GM23338 (cell line): Measurements from ENCODE around the gene TRPM3. TPM values are rescaled to one million over a fixed set of nuclear protein-coding genes. Genes with fewer than 3 reads are reported as not detected.

Experiments
- ATAC-seq: fragments of 200-7000 bp; cut with Tn5 transposase; 3 replicates; pipeline ENCODE4 v1.9.1; 2020
- DNase-seq: peaks from one replicate; pipeline ENCODE4 v3.0.0-alpha.2; 2015; ENCODE audit warnings: low spot score
- H2AFZ ChIP-seq: fragments of 200-600 bp; sonication (generic); 2 replicates; pipeline ENCODE4 v1.8.0; 2016; ENCODE audit warnings: antibody characterized with exemption, mild to moderate bottlenecking, moderate library complexity
- H3F3A ChIP-seq: fragments of 200-600 bp; sonication (generic); replicated peaks from 2 replicates; pipeline ENCODE4 v1.8.0; 2017; ENCODE audit warnings: antibody characterized with exemption, mixed run types, low read depth
- H3K27ac ChIP-seq: fragments of 200-600 bp; sonication (generic); 2 replicates; pipeline ENCODE4 v1.6.1; 2016; ENCODE audit warnings: low read depth
- H3K27me3 ChIP-seq: fragments of 200-600 bp; sonication (generic); 2 replicates; pipeline ENCODE4 v1.8.0; 2016; ENCODE audit warnings: mild to moderate bottlenecking, mixed run types, moderate library complexity; ENCODE audit not compliant: insufficient read depth
- H3K36me3 ChIP-seq: fragments of 200-600 bp; sonication (generic); 2 replicates; pipeline ENCODE4 v1.8.0; 2016; ENCODE audit warnings: mild to moderate bottlenecking; ENCODE audit not compliant: insufficient read depth
- H3K4me1 ChIP-seq: fragments of 200-600 bp; sonication (generic); 2 replicates; pipeline ENCODE4 v1.8.0; 2016; ENCODE audit warnings: mild to moderate bottlenecking, moderate library complexity; ENCODE audit not compliant: insufficient read depth
- H3K4me2 ChIP-seq: fragments of 200-600 bp; sonication (generic); 2 replicates; pipeline ENCODE4 v1.7.1; 2017; ENCODE audit warnings: mixed run types
- H3K4me3 ChIP-seq: fragments of 200-600 bp; sonication (generic); 2 replicates; pipeline ENCODE4 v1.6.1; 2016; ENCODE audit warnings: mixed run types
- H3K79me2 ChIP-seq: fragments of 200-600 bp; sonication (generic); replicated peaks from 2 replicates; pipeline ENCODE4 v1.8.0; 2017; ENCODE audit warnings: mild to moderate bottlenecking; ENCODE audit not compliant: insufficient read depth
- H3K9me2 ChIP-seq: fragments of 200-600 bp; sonication (generic); 2 replicates; pipeline ENCODE4 v1.8.0; 2017; ENCODE audit not compliant: insufficient read depth
- H4K20me1 ChIP-seq: fragments of 200-600 bp; sonication (generic); replicated peaks from 2 replicates; pipeline ENCODE4 v1.8.0; 2017; ENCODE audit warnings: mild to moderate bottlenecking; ENCODE audit not compliant: insufficient read depth
- H3K27ac Mint-ChIP-seq: 2 replicates; pipeline ENCODE4 v1.8.0; 2020; ENCODE audit warnings: inconsistent platforms, mild to moderate bottlenecking, moderate library complexity, mixed read lengths
- H3K27me3 Mint-ChIP-seq: 3 replicates; pipeline ENCODE4 v1.8.0; 2022; ENCODE audit warnings: low read depth, mild to moderate bottlenecking, moderate library complexity, mixed read lengths, inconsistent platforms; ENCODE audit not compliant: insufficient read depth, poor library complexity
- H3K36me3 Mint-ChIP-seq: 3 replicates; pipeline ENCODE4 v1.8.0; 2021; ENCODE audit warnings: low read depth, mild to moderate bottlenecking, inconsistent platforms, moderate library complexity, mixed read lengths
- H3K4me1 Mint-ChIP-seq: 3 replicates; pipeline ENCODE4 v1.8.0; 2020; ENCODE audit warnings: mild to moderate bottlenecking, inconsistent platforms, mixed read lengths
- H3K4me3 Mint-ChIP-seq: 3 replicates; pipeline ENCODE4 v1.8.0; 2021; ENCODE audit warnings: moderate library complexity, mild to moderate bottlenecking, inconsistent platforms, mixed read lengths
- H3K9me3 Mint-ChIP-seq: 3 replicates; pipeline ENCODE4 v1.8.0; 2020; ENCODE audit warnings: moderate library complexity, mild to moderate bottlenecking, inconsistent platforms, mixed read lengths
- CREB1 ChIP-seq: fragments of 250-450 bp; sonication (Bioruptor Pico); IDR thresholded peaks from 2 replicates; pipeline ENCODE4 v1.5.0; 2020; ENCODE audit warnings: low read depth, mild to moderate bottlenecking, moderate library complexity
- CTCF ChIP-seq, 2 experiments: fragments of 200-600 bp in 1 of 2; sonication (generic) in 1 of 2; conservative IDR thresholded peaks; 2 replicates each; pipeline versions ENCODE4 v1.5.1 to v1.6.1; 2016 to 2017; ENCODE audit warnings: antibody characterized with exemption in 2 of 2, low read depth in 2 of 2, mild to moderate bottlenecking in 2 of 2, moderate library complexity in 1 of 2
- EZH2 ChIP-seq: fragments of 200-600 bp; sonication (generic); IDR thresholded peaks from one replicate; pipeline ENCODE4 v1.8.0; 2017; ENCODE audit warnings: antibody characterized with exemption, mild to moderate bottlenecking, low read depth; ENCODE audit not compliant: unreplicated experiment
- EZH2phosphoT487 ChIP-seq: fragments of 200-600 bp; sonication (generic); IDR thresholded peaks from one replicate; pipeline ENCODE4 v1.8.1; 2018; ENCODE audit warnings: antibody characterized with exemption; ENCODE audit not compliant: unreplicated experiment
- JUNB ChIP-seq: IDR thresholded peaks from one replicate; pipeline ENCODE4 v1.6.1; 2016; ENCODE audit warnings: antibody characterized with exemption; ENCODE audit not compliant: unreplicated experiment
- NANOG ChIP-seq: IDR thresholded peaks from 2 replicates; pipeline ENCODE4 v1.6.1; 2016; ENCODE audit warnings: antibody characterized with exemption, borderline replicate concordance
- POLR2AphosphoS5 ChIP-seq: IDR thresholded peaks from 2 replicates; pipeline ENCODE4 v1.6.1; 2016; ENCODE audit warnings: antibody characterized with exemption, low read depth
- REST ChIP-seq: IDR thresholded peaks from one replicate; pipeline ENCODE4 v1.6.1; 2018; ENCODE audit warnings: antibody characterized with exemption; ENCODE audit not compliant: unreplicated experiment
- STAT1 ChIP-seq: IDR thresholded peaks from one replicate; pipeline ENCODE4 v1.6.1; 2016; ENCODE audit warnings: antibody characterized with exemption; ENCODE audit not compliant: unreplicated experiment
- ZNF114 ChIP-seq: fragments of 250-450 bp; sonication (Bioruptor Pico); IDR thresholded peaks from 2 replicates; pipeline ENCODE4 v1.5.0; 2020; ENCODE audit warnings: mild to moderate bottlenecking, moderate library complexity
- ZNF331 ChIP-seq: fragments of 250-450 bp; sonication (Bioruptor Pico); IDR thresholded peaks from 2 replicates; pipeline ENCODE4 v1.5.0; 2020; ENCODE audit warnings: low read depth, mild to moderate bottlenecking, moderate library complexity
- polyA plus RNA-seq: library from polyadenylated mRNA; unstranded; fragments of >200 nt; fragmentation: Nextera tagmentation; extraction: Ambion mirVana; gene quantifications from 2 replicates; pipeline ENCODE4 v1.2.1, GENCODE V29; 2016
- total RNA-seq: library from RNA; depleted of rRNA; stranded (reverse); fragments of >200 nt; shearing (Covaris generic); gene quantifications from 2 replicates; pipeline ENCODE4 v1.2.3, GENCODE V29; 2014
- TF ChIP-seq, protein P1 (sequence below): IDR thresholded peaks from 2 replicates; pipeline ENCODE4 v1.6.1; 2016; ENCODE audit warnings: antibody characterized with exemption
- TF ChIP-seq, protein P2 (sequence below): fragments of 250-450 bp; sonication (Bioruptor Pico); IDR thresholded peaks from 2 replicates; pipeline ENCODE4 v1.5.0; 2020; ENCODE audit warnings: mild to moderate bottlenecking, moderate library complexity

The TRPM3 gene
- total and polyA plus RNA-seq, 2 experiments from 2014 or later, result 2.8 to 8.2 TPM

- peaks cover 15% of the 10 kb centered on the region for H3K4me1 Mint-ChIP-seq
- Histone ChIP-seq H3K4me1 (no peaks in the 10 kb centered on the region), H3K4me2 (no peak overlapping the region), H3K27ac (no peak overlapping the region), H2AFZ (no peak overlapping the region), H3K9me2 (no peaks in the 10 kb centered on the region; the same call in 1 of the 2 replicates), H3K79me2 (no peaks in the 10 kb centered on the region), H3K4me3 (no peak overlapping the region), H3K27me3 (no peaks in the 10 kb centered on the region), H3K36me3 (no peaks in the 10 kb centered on the region), H4K20me1 (no peaks in the 10 kb centered on the region), H3F3A (no peaks in the 10 kb centered on the region)
- ATAC-seq (no peak), DNase-seq (no peak)
- no peaks in the 10 kb centered on the region for H3K27me3 Mint-ChIP-seq
- H3K9me3 Mint-ChIP-seq, result no peaks in the 10 kb centered on the region
- H3K4me3 Mint-ChIP-seq, result no peak overlapping the region
- TF ChIP-seq, protein P1, sequence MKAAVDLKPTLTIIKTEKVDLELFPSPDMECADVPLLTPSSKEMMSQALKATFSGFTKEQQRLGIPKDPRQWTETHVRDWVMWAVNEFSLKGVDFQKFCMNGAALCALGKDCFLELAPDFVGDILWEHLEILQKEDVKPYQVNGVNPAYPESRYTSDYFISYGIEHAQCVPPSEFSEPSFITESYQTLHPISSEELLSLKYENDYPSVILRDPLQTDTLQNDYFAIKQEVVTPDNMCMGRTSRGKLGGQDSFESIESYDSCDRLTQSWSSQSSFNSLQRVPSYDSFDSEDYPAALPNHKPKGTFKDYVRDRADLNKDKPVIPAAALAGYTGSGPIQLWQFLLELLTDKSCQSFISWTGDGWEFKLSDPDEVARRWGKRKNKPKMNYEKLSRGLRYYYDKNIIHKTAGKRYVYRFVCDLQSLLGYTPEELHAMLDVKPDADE, result no peak
- TF ChIP-seq REST (no peak), STAT1 (no peak), CTCF (conservative IDR thresholded peaks at IDR 0.05; ENCODE audit: low read depth in 2 of 2) (no peak), POLR2AphosphoS5 (no peak), JUNB (no peak), ZNF331 (CRISPR knock-in tag) (no peak), NANOG (no peak), CREB1 (no peak), ZNF114 (CRISPR knock-in tag) (no peak), EZH2phosphoT487 (no peak), EZH2 (no peak)
- TF ChIP-seq, protein P2, sequence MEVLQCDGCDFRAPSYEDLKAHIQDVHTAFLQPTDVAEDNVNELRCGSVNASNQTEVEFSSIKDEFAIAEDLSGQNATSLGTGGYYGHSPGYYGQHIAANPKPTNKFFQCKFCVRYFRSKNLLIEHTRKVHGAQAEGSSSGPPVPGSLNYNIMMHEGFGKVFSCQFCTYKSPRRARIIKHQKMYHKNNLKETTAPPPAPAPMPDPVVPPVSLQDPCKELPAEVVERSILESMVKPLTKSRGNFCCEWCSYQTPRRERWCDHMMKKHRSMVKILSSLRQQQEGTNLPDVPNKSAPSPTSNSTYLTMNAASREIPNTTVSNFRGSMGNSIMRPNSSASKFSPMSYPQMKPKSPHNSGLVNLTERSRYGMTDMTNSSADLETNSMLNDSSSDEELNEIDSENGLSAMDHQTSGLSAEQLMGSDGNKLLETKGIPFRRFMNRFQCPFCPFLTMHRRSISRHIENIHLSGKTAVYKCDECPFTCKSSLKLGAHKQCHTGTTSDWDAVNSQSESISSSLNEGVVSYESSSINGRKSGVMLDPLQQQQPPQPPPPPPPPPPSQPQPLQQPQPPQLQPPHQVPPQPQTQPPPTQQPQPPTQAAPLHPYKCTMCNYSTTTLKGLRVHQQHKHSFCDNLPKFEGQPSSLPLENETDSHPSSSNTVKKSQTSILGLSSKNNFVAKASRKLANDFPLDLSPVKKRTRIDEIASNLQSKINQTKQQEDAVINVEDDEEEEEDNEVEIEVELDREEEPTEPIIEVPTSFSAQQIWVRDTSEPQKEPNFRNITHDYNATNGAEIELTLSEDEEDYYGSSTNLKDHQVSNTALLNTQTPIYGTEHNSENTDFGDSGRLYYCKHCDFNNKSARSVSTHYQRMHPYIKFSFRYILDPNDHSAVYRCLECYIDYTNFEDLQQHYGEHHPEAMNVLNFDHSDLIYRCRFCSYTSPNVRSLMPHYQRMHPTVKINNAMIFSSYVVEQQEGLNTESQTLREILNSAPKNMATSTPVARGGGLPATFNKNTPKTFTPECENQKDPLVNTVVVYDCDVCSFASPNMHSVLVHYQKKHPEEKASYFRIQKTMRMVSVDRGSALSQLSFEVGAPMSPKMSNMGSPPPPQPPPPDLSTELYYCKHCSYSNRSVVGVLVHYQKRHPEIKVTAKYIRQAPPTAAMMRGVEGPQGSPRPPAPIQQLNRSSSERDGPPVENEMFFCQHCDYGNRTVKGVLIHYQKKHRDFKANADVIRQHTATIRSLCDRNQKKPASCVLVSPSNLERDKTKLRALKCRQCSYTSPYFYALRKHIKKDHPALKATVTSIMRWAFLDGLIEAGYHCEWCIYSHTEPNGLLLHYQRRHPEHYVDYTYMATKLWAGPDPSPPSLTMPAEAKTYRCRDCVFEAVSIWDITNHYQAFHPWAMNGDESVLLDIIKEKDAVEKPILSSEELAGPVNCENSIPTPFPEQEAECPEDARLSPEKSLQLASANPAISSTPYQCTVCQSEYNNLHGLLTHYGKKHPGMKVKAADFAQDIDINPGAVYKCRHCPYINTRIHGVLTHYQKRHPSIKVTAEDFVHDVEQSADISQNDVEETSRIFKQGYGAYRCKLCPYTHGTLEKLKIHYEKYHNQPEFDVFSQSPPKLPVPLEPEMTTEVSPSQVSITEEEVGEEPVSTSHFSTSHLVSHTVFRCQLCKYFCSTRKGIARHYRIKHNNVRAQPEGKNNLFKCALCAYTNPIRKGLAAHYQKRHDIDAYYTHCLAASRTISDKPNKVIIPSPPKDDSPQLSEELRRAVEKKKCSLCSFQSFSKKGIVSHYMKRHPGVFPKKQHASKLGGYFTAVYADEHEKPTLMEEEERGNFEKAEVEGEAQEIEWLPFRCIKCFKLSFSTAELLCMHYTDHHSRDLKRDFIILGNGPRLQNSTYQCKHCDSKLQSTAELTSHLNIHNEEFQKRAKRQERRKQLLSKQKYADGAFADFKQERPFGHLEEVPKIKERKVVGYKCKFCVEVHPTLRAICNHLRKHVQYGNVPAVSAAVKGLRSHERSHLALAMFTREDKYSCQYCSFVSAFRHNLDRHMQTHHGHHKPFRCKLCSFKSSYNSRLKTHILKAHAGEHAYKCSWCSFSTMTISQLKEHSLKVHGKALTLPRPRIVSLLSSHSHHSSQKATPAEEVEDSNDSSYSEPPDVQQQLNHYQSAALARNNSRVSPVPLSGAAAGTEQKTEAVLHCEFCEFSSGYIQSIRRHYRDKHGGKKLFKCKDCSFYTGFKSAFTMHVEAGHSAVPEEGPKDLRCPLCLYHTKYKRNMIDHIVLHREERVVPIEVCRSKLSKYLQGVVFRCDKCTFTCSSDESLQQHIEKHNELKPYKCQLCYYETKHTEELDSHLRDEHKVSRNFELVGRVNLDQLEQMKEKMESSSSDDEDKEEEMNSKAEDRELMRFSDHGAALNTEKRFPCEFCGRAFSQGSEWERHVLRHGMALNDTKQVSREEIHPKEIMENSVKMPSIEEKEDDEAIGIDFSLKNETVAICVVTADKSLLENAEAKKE, result no peak
- H3K27ac Mint-ChIP-seq, result no peak overlapping the region
- H3K36me3 Mint-ChIP-seq, result no peaks in the 10 kb centered on the region
These were observed 69.1 kb downstream of the TRPM3 start for GRCh38 chr9:71052287-71052686.
